NCI-H187 treated with DMSO at 0.1 percent for 48 hours (cell line): Measurements from ENCODE around the gene ZNF860.

Experiments used
- DNase-seq: peaks from one replicate; lab custom pipeline; 2025; lab: John Stamatoyannopoulos, UW

Gene ZNF860

GRCh38 chr3:31981206-31982181 is at the start of gene ZNF860, which contains the start of gene OSBPL10:
ZNF860 (plus strand) TSS chr3:31981750; CDS start chr3:31989080, 7,330 bp downstream.
OSBPL10 (minus strand) TSS chr3:31981262; CDS start chr3:31981179, 83 bp downstream.
- DNase-seq, result no peak

- DNase-seq, result no peak
Measured at GRCh38 chr3:31932990-31933389, 48.6 kb upstream of the ZNF860 start.

GRCh38 chr3:31934018-31934417 is 47.5 kb upstream of the ZNF860 start:
- DNase-seq, result no peak

- no peak for DNase-seq
Measured at GRCh38 chr3:31934866-31935265, 46.7 kb upstream of the ZNF860 start.

GRCh38 chr3:31936420-31937060 is 45.0 kb upstream of the ZNF860 start:
- no peak for DNase-seq

- DNase-seq, result no peak
Measured at GRCh38 chr3:31937225-31937624, 44.3 kb upstream of the ZNF860 start.

- no peak for DNase-seq
Measured at GRCh38 chr3:31942446-31942845, 39.1 kb upstream of the ZNF860 start.

- DNase-seq, result no peak
Measured at GRCh38 chr3:31943041-31943440, 38.5 kb upstream of the ZNF860 start.

GRCh38 chr3:31945738-31946052 is 35.9 kb upstream of the ZNF860 start:
- DNase-seq, result no peak

GRCh38 chr3:31946484-31947081 is 35.0 kb upstream of the ZNF860 start:
- no peak for DNase-seq

GRCh38 chr3:31947162-31947561 is 34.4 kb upstream of the ZNF860 start:
- no peak for DNase-seq

- no peak for DNase-seq
Measured at GRCh38 chr3:31947671-31948091, 33.9 kb upstream of the ZNF860 start.

- no peak for DNase-seq
Measured at GRCh38 chr3:31948280-31948679, 33.3 kb upstream of the ZNF860 start.

- no peak for DNase-seq
Measured at GRCh38 chr3:31952205-31952604, 29.3 kb upstream of the ZNF860 start.

GRCh38 chr3:31953091-31953490 is 28.5 kb upstream of the ZNF860 start:
- DNase-seq, result no peak

GRCh38 chr3:31953636-31954035 is 27.9 kb upstream of the ZNF860 start:
- DNase-seq, result no peak

GRCh38 chr3:31955581-31955980 is 26.0 kb upstream of the ZNF860 start:
- no peak for DNase-seq

GRCh38 chr3:31957106-31957505 is 24.4 kb upstream of the ZNF860 start:
- DNase-seq, result no peak

GRCh38 chr3:31958701-31959152 is 22.8 kb upstream of the ZNF860 start:
- no peak for DNase-seq

GRCh38 chr3:31959251-31959650 is 22.3 kb upstream of the ZNF860 start:
- no peak for DNase-seq

- no peak for DNase-seq
Measured at GRCh38 chr3:31959951-31960792, 21.4 kb upstream of the ZNF860 start.
